A673 (cell line): ENCODE data around the gene PDZD8.

Experiments used
- EZH2 ChIP-seq: fragments of 200-600 bp; sonication (generic); IDR thresholded peaks from 2 replicates; pipeline ENCODE4 v1.6.1; 2017; ENCODE audit warnings: borderline replicate concordance, low read depth, mild to moderate bottlenecking, mixed read lengths, antibody characterized with exemption, low read length; ENCODE audit not compliant: poor library complexity, severe bottlenecking
- TF ChIP-seq, protein P1 (sequence below): fragments of 300-800, 200-600 bp; sonication (generic); conservative IDR thresholded peaks from 2 replicates; pipeline ENCODE4 v1.5.1; 2017; ENCODE audit warnings: low read depth, mild to moderate bottlenecking, antibody characterized with exemption, low read length, moderate library complexity, mixed read lengths

DNA sequence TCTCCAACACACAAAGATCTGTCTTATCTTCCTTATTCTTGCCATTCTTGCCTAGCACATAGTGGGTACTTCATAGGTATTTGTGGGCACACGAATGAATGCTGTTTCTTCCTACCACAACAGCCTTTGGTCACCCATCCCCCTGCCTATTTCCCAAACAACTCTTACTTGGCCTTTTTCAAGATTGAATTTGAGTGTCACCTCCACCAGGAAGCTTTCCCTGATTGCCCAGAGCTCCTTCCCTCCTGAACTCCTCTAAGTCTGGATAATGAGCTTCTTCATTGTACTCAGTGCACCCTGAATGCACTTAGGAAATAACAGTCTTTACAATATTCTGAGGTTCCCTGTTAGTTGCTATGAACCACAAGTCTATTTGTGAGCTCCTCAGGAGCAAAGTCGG is 11.6 kb upstream of the PDZD8 start:
- TF ChIP-seq, protein P1, sequence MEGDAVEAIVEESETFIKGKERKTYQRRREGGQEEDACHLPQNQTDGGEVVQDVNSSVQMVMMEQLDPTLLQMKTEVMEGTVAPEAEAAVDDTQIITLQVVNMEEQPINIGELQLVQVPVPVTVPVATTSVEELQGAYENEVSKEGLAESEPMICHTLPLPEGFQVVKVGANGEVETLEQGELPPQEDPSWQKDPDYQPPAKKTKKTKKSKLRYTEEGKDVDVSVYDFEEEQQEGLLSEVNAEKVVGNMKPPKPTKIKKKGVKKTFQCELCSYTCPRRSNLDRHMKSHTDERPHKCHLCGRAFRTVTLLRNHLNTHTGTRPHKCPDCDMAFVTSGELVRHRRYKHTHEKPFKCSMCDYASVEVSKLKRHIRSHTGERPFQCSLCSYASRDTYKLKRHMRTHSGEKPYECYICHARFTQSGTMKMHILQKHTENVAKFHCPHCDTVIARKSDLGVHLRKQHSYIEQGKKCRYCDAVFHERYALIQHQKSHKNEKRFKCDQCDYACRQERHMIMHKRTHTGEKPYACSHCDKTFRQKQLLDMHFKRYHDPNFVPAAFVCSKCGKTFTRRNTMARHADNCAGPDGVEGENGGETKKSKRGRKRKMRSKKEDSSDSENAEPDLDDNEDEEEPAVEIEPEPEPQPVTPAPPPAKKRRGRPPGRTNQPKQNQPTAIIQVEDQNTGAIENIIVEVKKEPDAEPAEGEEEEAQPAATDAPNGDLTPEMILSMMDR = no peak
- TF ChIP-seq EZH2 = no peak
